OCI-LY1 (cell line): Measurements from ENCODE around the gene FOXK1.

Experiments
- H2AFZ ChIP-seq: fragments of 200-600 bp; sonication (generic), shearing (Covaris generic); 2 replicates; pipeline ENCODE4 v1.6.0; 2014; ENCODE audit warnings: antibody characterized with exemption, mild to moderate bottlenecking, low read length
- H3F3A ChIP-seq: fragments of 200-600 bp; sonication (generic), shearing (Covaris generic); 2 replicates; pipeline ENCODE4 v1.6.0; 2014; ENCODE audit warnings: mild to moderate bottlenecking, antibody characterized with exemption, low read length, moderate library complexity; ENCODE audit not compliant: insufficient read depth
- H3K27ac ChIP-seq: fragments of 200-600 bp; sonication (generic); 2 replicates; pipeline ENCODE4 v1.5.1; 2014; ENCODE audit warnings: low read length, mixed run types, mild to moderate bottlenecking, low read depth; ENCODE audit not compliant: poor library complexity, severe bottlenecking
- H3K27me3 ChIP-seq: fragments of 200-600 bp; sonication (generic); 2 replicates; pipeline ENCODE4 v1.6.0; 2014; ENCODE audit warnings: antibody characterized with exemption, mild to moderate bottlenecking, low read length, moderate library complexity; ENCODE audit not compliant: insufficient read depth
- H3K36me3 ChIP-seq: fragments of 200-600 bp; sonication (generic); 2 replicates; pipeline ENCODE4 v1.6.1; 2014; ENCODE audit warnings: mild to moderate bottlenecking, antibody characterized with exemption, low read length, moderate library complexity, mixed read lengths; ENCODE audit not compliant: insufficient read depth
- H3K4me1 ChIP-seq: fragments of 200-600 bp; sonication (generic); 2 replicates; pipeline ENCODE4 v1.5.1; 2014; ENCODE audit warnings: mild to moderate bottlenecking, low read length, moderate library complexity; ENCODE audit not compliant: insufficient read depth, severe bottlenecking
- H3K4me2 ChIP-seq: fragments of 200-600 bp; sonication (generic), shearing (Covaris generic); 2 replicates; pipeline ENCODE4 v1.6.1; 2014; ENCODE audit warnings: low read length
- H3K4me3 ChIP-seq: fragments of 200-600 bp; sonication (generic); 2 replicates; pipeline ENCODE4 v1.5.1; 2014; ENCODE audit warnings: low read length, low read depth, mild to moderate bottlenecking, mixed read lengths; ENCODE audit not compliant: poor library complexity, severe bottlenecking
- H3K79me2 ChIP-seq: fragments of 200-600 bp; shearing (Covaris generic); 2 replicates; pipeline ENCODE4 v1.6.1; 2016; ENCODE audit warnings: mixed run types, low read length, mixed read lengths; ENCODE audit not compliant: insufficient read depth
- H3K9ac ChIP-seq: fragments of 200-600 bp; sonication (generic), shearing (Covaris generic); 2 replicates; pipeline ENCODE4 v1.6.1; 2014; ENCODE audit warnings: mild to moderate bottlenecking, low read length, mixed read lengths
- H3K9me2 ChIP-seq: fragments of 200-600 bp; sonication (generic), shearing (Covaris generic); 2 replicates; pipeline ENCODE4 v1.6.1; 2014; ENCODE audit warnings: low read depth, mild to moderate bottlenecking, low read length, mixed read lengths
- H3K9me3 ChIP-seq: fragments of 200-600 bp; shearing (Covaris generic); 2 replicates; pipeline ENCODE4 v1.6.1; 2014; ENCODE audit warnings: low read length, mixed read lengths
- H4K20me1 ChIP-seq: fragments of 200-600 bp; sonication (generic), shearing (Covaris generic); 2 replicates; pipeline ENCODE4 v1.6.0; 2016; ENCODE audit warnings: mild to moderate bottlenecking, low read length; ENCODE audit not compliant: insufficient read depth
- CTCF ChIP-seq: fragments of 200-600 bp; sonication (generic), shearing (Covaris generic); IDR thresholded peaks from 2 replicates; pipeline ENCODE4 v1.5.1; 2017; ENCODE audit warnings: mild to moderate bottlenecking, antibody characterized with exemption, low read length, moderate library complexity, mixed read lengths
- EZH2 ChIP-seq: fragments of 200-600 bp; sonication (generic), shearing (Covaris generic); IDR thresholded peaks from 2 replicates; pipeline ENCODE4 v1.8.0; 2017; ENCODE audit warnings: borderline replicate concordance, mixed run types, mild to moderate bottlenecking, antibody characterized with exemption, low read length, moderate library complexity, mixed read lengths

FOXK1 gene

GRCh38 chr7:4749798-4750197 lies 67.7 kb downstream of the FOXK1 start:
- no peaks in the 10 kb centered on the region for H3F3A ChIP-seq
- H3K27me3 ChIP-seq: no peaks in the 10 kb centered on the region
- H3K4me1 ChIP-seq: peaks cover 24% of the 10 kb centered on the region
- no peaks in the 10 kb centered on the region for H4K20me1 ChIP-seq
- H3K4me3 ChIP-seq: no peak overlapping the region
- no peak overlapping the region for H3K9ac ChIP-seq
- H3K36me3 ChIP-seq: peaks cover 23% of the 10 kb centered on the region
- TF ChIP-seq CTCF (no peak), EZH2 (no peak)
- no peak overlapping the region for H2AFZ ChIP-seq
- H3K9me2 ChIP-seq: no peaks in the 10 kb centered on the region
- no peak overlapping the region for H3K4me2 ChIP-seq
- H3K27ac ChIP-seq: no peak overlapping the region
- H3K9me3 ChIP-seq: no peaks in the 10 kb centered on the region
- H3K79me2 ChIP-seq: no peaks in the 10 kb centered on the region

GRCh38 chr7:4751398-4751947 lies 69.4 kb downstream of the FOXK1 start:
- Histone ChIP-seq H2AFZ (no peak overlapping the region), H3K27me3 (no peaks in the 10 kb centered on the region), H4K20me1 (no peaks in the 10 kb centered on the region), H3K36me3 (peaks cover 39% of the 10 kb centered on the region), H3K27ac (no peak overlapping the region), H3K4me3 (no peak overlapping the region), H3K4me2 (no peak overlapping the region), H3K9ac (no peak overlapping the region), H3K9me2 (no peaks in the 10 kb centered on the region), H3K4me1 (peaks cover 8% of the 10 kb centered on the region), H3F3A (no peaks in the 10 kb centered on the region), H3K79me2 (no peaks in the 10 kb centered on the region), H3K9me3 (no peaks in the 10 kb centered on the region)
- TF ChIP-seq EZH2 (no peak), CTCF (no peak)

GRCh38 chr7:4753598-4754432 lies 71.7 kb downstream of the FOXK1 start:
- H3K9me3 ChIP-seq: no peaks in the 10 kb centered on the region
- TF ChIP-seq CTCF: peak; percentile 94
- TF ChIP-seq EZH2: no peak
- no peaks in the 10 kb centered on the region for H3K27me3 ChIP-seq
- no peak overlapping the region for H3K4me3 ChIP-seq
- H3K4me1 ChIP-seq: no peaks in the 10 kb centered on the region
- no peak overlapping the region for H3K27ac ChIP-seq
- H3F3A ChIP-seq: no peaks in the 10 kb centered on the region
- no peaks in the 10 kb centered on the region for H3K9me2 ChIP-seq
- peaks cover 44% of the 10 kb centered on the region for H3K36me3 ChIP-seq
- H3K9ac ChIP-seq: no peak overlapping the region
- no peak overlapping the region for H3K4me2 ChIP-seq
- no peaks in the 10 kb centered on the region for H3K79me2 ChIP-seq
- no peaks in the 10 kb centered on the region for H4K20me1 ChIP-seq
- H2AFZ ChIP-seq: no peak overlapping the region
